Astrocyte (in vitro differentiated cells and primary cell): ENCODE results near the gene DOCK1. TPM values are rescaled to one million over a fixed set of nuclear protein-coding genes. Genes with fewer than 3 reads are reported as not detected.
A peak's percentile ranks its signal among the peaks of the same experiment; 100 is the strongest.

ENCODE experiments used
- DNase-seq: peaks from one replicate; pipeline ENCODE4 v3.0.0-alpha.2; 2010; ENCODE audit warnings: low read depth
- FAIRE-seq: peaks from 2 replicates; lab custom pipeline; 2011; peaks lifted over from hg19 to GRCh38; lab: Jason Lieb, UNC
- H2AFZ ChIP-seq: 2 replicates; pipeline ENCODE4 v1.6.0; 2012; ENCODE audit warnings: low read depth, low read length, inconsistent platforms
- H3K27ac ChIP-seq: 2 replicates; pipeline ENCODE4 v1.5.1; 2011; ENCODE audit warnings: low read depth, low read length, inconsistent platforms
- H3K27me3 ChIP-seq: 2 replicates; pipeline ENCODE4 v1.6.0; 2011; ENCODE audit warnings: low read length, inconsistent platforms; ENCODE audit not compliant: insufficient read depth
- H3K36me3 ChIP-seq: 2 replicates; pipeline ENCODE4 v1.5.1; 2011; ENCODE audit warnings: low read length, inconsistent platforms; ENCODE audit not compliant: insufficient read depth
- H3K4me1 ChIP-seq: 2 replicates; pipeline ENCODE4 v1.5.1; 2011; ENCODE audit warnings: low read length, inconsistent platforms; ENCODE audit not compliant: insufficient read depth
- H3K4me2 ChIP-seq: 2 replicates; pipeline ENCODE4 v1.6.0; 2012; ENCODE audit warnings: low read length, inconsistent platforms
- H3K4me3 ChIP-seq: 2 replicates; pipeline ENCODE4 v1.5.1; 2011; ENCODE audit warnings: low read depth, mild to moderate bottlenecking, low read length, inconsistent platforms; ENCODE audit not compliant: insufficient read depth
- H3K79me2 ChIP-seq: 2 replicates; pipeline ENCODE4 v1.6.0; 2012; ENCODE audit warnings: mild to moderate bottlenecking, low read length, inconsistent platforms; ENCODE audit not compliant: insufficient read depth
- H3K9ac ChIP-seq: 2 replicates; pipeline ENCODE4 v1.6.0; 2012; ENCODE audit warnings: mild to moderate bottlenecking, low read length, inconsistent platforms
- H3K9me3 ChIP-seq: 2 replicates; pipeline ENCODE4 v1.5.1; 2012; ENCODE audit warnings: low read depth, mild to moderate bottlenecking, low read length, inconsistent platforms; ENCODE audit not compliant: insufficient read depth
- H4K20me1 ChIP-seq: 2 replicates; pipeline ENCODE4 v1.6.0; 2012; ENCODE audit warnings: low read length, inconsistent platforms; ENCODE audit not compliant: insufficient read depth
- H3K27ac Mint-ChIP-seq: one replicate; pipeline ENCODE4 v1.8.0; 2021; ENCODE audit warnings: mild to moderate bottlenecking, mixed read lengths; ENCODE audit not compliant: unreplicated experiment
- H3K27me3 Mint-ChIP-seq: one replicate; pipeline ENCODE4 v1.8.0; 2021; ENCODE audit warnings: low read depth, mixed read lengths; ENCODE audit not compliant: unreplicated experiment
- H3K36me3 Mint-ChIP-seq: one replicate; pipeline ENCODE4 v1.8.0; 2021; ENCODE audit warnings: low read depth, mixed read lengths; ENCODE audit not compliant: unreplicated experiment
- H3K4me1 Mint-ChIP-seq: one replicate; pipeline ENCODE4 v1.8.0; 2021; ENCODE audit warnings: low read depth, mixed read lengths; ENCODE audit not compliant: unreplicated experiment
- H3K4me3 Mint-ChIP-seq: one replicate; pipeline ENCODE4 v1.8.0; 2021; ENCODE audit warnings: mild to moderate bottlenecking, moderate library complexity, mixed read lengths; ENCODE audit not compliant: unreplicated experiment
- H3K9me3 Mint-ChIP-seq: one replicate; pipeline ENCODE4 v1.8.0; 2021; ENCODE audit warnings: mild to moderate bottlenecking, mixed read lengths; ENCODE audit not compliant: unreplicated experiment
- EZH2 ChIP-seq: IDR thresholded peaks from 2 replicates; pipeline ENCODE4 v1.6.1; 2012; ENCODE audit warnings: mild to moderate bottlenecking, low read length, inconsistent platforms; ENCODE audit not compliant: insufficient read depth
- total RNA-seq: library from RNA; stranded (reverse); gene quantifications from 2 replicates; pipeline ENCODE4 v1.2.1, GENCODE V29; 2021
- TF ChIP-seq, protein P1 (sequence below): IDR thresholded peaks from 2 replicates; pipeline ENCODE4 v1.5.1; 2011; ENCODE audit warnings: low read depth, mild to moderate bottlenecking, inconsistent platforms, low read length, moderate library complexity; ENCODE audit not compliant: insufficient read depth

DOCK1 gene
- total RNA-seq, 1 donor from 2014 or later = 42.5 TPM

DNA sequence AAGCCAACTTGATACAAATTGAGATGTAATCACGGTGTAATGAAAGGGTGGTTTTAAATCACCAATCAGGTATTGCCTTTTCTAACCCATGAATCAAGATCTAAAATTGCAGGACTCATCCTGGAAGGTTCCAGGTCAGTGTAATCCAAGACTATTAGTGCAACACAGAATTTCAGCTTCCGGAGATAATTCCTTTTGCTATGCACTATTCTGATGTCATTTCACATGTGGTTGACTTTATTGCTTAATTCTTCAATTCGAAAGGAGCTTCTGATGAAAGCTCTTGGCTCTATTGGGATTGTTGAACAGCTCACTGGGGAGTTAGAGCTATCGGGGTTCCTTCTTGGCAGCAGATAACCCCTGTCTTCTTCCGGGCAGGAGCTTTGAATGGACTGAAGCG, 438.6 kb downstream of the DOCK1 start:
- Histone ChIP-seq H3K36me3 (peaks cover 4% of the 10 kb centered on the region), H3K9me3 (no peaks in the 10 kb centered on the region), H3K27me3 (no peaks in the 10 kb centered on the region), H2AFZ (no peak overlapping the region), H3K4me1 (no peaks in the 10 kb centered on the region), H3K79me2 (no peaks in the 10 kb centered on the region), H4K20me1 (no peaks in the 10 kb centered on the region), H3K4me3 (no peak overlapping the region), H3K9ac (no peak overlapping the region), H3K27ac (no peak overlapping the region), H3K4me2 (no peak overlapping the region)
- Mint-ChIP-seq H3K27ac (no peak overlapping the region), H3K4me3 (no peak overlapping the region), H3K36me3 (peaks cover 7% of the 10 kb centered on the region), H3K9me3 (peaks cover 2% of the 10 kb centered on the region), H3K4me1 (peaks cover 3% of the 10 kb centered on the region), H3K27me3 (no peaks in the 10 kb centered on the region)
- TF ChIP-seq, protein P1, sequence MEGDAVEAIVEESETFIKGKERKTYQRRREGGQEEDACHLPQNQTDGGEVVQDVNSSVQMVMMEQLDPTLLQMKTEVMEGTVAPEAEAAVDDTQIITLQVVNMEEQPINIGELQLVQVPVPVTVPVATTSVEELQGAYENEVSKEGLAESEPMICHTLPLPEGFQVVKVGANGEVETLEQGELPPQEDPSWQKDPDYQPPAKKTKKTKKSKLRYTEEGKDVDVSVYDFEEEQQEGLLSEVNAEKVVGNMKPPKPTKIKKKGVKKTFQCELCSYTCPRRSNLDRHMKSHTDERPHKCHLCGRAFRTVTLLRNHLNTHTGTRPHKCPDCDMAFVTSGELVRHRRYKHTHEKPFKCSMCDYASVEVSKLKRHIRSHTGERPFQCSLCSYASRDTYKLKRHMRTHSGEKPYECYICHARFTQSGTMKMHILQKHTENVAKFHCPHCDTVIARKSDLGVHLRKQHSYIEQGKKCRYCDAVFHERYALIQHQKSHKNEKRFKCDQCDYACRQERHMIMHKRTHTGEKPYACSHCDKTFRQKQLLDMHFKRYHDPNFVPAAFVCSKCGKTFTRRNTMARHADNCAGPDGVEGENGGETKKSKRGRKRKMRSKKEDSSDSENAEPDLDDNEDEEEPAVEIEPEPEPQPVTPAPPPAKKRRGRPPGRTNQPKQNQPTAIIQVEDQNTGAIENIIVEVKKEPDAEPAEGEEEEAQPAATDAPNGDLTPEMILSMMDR = no peak
- no peak for TF ChIP-seq EZH2
- DNase-seq = no peak
- peak; percentile 41 for FAIRE-seq

DNA sequence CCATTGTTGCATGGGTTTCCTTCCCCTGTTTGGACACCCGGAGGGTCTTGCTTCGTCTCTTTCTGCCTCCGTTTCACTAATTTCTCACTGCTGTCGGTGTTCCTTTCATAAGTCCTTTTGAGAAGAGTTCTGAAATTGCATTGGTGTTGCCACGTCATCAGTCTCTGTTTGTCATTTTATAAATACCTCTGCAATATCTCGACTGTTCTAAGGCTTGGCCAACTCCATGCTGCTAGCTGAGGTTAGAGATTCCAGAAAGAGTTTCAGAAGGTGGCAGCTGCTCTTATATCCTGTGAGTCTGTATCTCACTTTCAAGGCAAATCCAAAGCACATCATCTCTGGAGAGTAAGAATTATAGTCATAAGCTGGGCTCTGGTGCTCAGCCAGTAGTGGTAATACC, 439.1 kb downstream of the DOCK1 start:
- Mint-ChIP-seq H3K27me3 (no peaks in the 10 kb centered on the region), H3K9me3 (peaks cover 2% of the 10 kb centered on the region), H3K4me3 (no peak overlapping the region), H3K36me3 (peaks cover 7% of the 10 kb centered on the region), H3K27ac (peak overlapping the region; percentile 9), H3K4me1 (peaks cover 4% of the 10 kb centered on the region)
- no peak for TF ChIP-seq EZH2
- TF ChIP-seq, protein P1 = no peak
- FAIRE-seq (no peak), DNase-seq (no peak)
- Histone ChIP-seq H3K9ac (no peak overlapping the region), H3K36me3 (peaks cover 4% of the 10 kb centered on the region), H3K79me2 (no peaks in the 10 kb centered on the region), H3K4me2 (no peak overlapping the region), H3K27me3 (no peaks in the 10 kb centered on the region), H3K27ac (no peak overlapping the region), H3K9me3 (no peaks in the 10 kb centered on the region), H4K20me1 (no peaks in the 10 kb centered on the region), H3K4me3 (no peak overlapping the region), H3K4me1 (no peaks in the 10 kb centered on the region), H2AFZ (no peak overlapping the region)

DNA sequence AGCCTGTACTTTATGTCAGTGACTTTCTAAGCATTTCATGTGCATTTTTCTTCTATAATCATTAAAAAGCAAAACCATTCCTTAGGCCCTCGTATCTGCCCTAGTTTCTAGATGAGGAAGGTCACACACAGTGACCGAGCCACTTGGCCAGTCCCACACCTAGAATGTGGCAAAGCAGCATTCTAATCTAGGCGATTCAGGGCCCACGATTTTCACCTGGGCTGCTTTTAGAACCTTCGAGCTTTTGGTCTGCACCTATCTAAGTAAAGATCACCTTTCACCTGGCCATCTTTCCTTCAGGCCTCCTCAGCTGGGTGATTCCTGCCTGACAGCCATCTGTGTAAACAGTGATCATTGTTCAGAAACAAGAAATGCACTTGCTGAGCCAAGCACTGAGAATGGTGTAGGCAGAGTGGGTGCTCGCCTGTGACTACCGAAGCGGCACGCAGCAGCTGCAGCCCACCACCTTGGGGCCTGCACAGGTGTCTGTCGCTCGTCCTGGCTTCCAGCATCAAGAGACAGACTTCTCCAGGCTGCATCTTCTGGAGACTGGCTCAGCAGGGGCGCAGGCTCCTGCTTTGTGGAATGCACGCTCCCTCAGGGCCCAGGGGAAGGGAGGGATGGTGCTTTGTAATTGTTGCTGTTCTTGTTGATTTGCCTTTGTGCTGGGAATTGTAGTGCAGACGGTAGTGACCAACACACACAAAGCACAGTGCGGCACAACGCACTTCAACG, 440.2 kb downstream of the DOCK1 start:
- Histone ChIP-seq H3K36me3 (peaks cover 4% of the 10 kb centered on the region), H3K79me2 (no peaks in the 10 kb centered on the region), H3K4me3 (no peak overlapping the region), H2AFZ (no peak overlapping the region), H3K9ac (no peak overlapping the region), H3K4me2 (no peak overlapping the region), H3K4me1 (no peaks in the 10 kb centered on the region), H3K9me3 (no peaks in the 10 kb centered on the region), H3K27ac (no peak overlapping the region), H3K27me3 (no peaks in the 10 kb centered on the region), H4K20me1 (no peaks in the 10 kb centered on the region)
- TF ChIP-seq, protein P1 = no peak
- TF ChIP-seq EZH2 = no peak
- peaks cover 11% of the 10 kb centered on the region for H3K36me3 Mint-ChIP-seq
- no peak for FAIRE-seq
- DNase-seq = no peak
- no peaks in the 10 kb centered on the region for H3K27me3 Mint-ChIP-seq
- H3K9me3 Mint-ChIP-seq = peaks cover 2% of the 10 kb centered on the region
- H3K4me3 Mint-ChIP-seq = no peak overlapping the region
- peaks cover 13% of the 10 kb centered on the region for H3K4me1 Mint-ChIP-seq
- H3K27ac Mint-ChIP-seq = no peak overlapping the region
